ENCODE measurements around the gene DCBLD2.

DNA sequence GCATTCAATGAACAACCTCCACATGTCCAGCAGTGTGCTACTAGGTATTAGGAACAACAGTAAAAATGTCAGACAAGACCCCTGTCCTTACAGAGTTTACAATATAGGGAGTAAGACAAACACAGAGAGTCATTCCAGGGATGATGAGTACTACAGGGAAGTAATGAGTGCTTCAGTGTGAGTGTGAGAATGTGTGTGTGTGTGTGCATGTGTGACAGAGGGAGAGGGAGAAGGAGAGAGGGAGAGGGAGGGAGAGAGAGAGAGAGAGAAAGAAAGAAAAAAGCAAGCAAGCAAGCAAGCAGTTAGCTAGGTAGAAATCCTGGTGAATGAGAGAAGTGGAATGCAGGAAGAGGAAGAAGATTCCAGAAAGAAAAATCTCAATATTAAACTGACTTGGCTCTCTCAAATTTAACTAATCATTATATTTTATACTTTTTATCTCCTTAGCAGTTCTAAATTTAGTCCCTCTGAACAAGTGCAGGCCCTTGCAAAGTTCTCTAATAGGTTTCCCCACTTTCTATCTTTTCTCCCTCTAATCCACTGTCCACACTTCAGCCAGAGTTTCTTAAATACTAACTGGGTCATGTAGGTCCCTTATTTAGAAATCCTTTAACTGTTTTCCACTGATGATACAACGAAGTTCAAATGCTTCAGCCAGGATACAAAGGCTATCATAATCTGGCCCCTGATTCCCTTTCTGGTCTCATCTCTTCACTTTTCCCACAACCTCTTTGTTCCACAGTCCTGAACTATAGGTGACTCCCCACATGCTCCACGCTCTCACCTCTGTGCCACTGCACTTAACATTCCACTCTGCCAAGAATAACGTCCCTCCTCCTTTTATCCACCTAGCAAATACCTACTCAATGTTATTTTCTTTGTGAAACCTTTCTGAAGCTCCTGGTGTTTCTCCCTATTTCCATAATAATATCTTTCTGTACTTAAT is 10.3 kb downstream of the DCBLD2 start:
- TF ChIP-seq, protein P1, sequence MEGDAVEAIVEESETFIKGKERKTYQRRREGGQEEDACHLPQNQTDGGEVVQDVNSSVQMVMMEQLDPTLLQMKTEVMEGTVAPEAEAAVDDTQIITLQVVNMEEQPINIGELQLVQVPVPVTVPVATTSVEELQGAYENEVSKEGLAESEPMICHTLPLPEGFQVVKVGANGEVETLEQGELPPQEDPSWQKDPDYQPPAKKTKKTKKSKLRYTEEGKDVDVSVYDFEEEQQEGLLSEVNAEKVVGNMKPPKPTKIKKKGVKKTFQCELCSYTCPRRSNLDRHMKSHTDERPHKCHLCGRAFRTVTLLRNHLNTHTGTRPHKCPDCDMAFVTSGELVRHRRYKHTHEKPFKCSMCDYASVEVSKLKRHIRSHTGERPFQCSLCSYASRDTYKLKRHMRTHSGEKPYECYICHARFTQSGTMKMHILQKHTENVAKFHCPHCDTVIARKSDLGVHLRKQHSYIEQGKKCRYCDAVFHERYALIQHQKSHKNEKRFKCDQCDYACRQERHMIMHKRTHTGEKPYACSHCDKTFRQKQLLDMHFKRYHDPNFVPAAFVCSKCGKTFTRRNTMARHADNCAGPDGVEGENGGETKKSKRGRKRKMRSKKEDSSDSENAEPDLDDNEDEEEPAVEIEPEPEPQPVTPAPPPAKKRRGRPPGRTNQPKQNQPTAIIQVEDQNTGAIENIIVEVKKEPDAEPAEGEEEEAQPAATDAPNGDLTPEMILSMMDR (IDR thresholded peaks at IDR 0.05), result no peak
- TF ChIP-seq POLR2AphosphoS5 (IDR thresholded peaks at IDR 0.05) (no peak), POLR2A (IDR thresholded peaks at IDR 0.05) (no peak)

Measured in suprapubic skin (tissue), 4 donors.